Epithelial cell of esophagus (primary cell): Measurements from ENCODE around the gene TSPAN31.

Experiments used
- DNase-seq: peaks from one replicate; pipeline ENCODE4 v3.0.0; 2010; ENCODE audit warnings: low read depth
- H3K4me3 ChIP-seq: 2 replicates; pipeline ENCODE4 v1.5.1; 2011; ENCODE audit warnings: mild to moderate bottlenecking, low read length, control low read depth
- CTCF ChIP-seq: IDR thresholded peaks from 2 replicates; pipeline ENCODE4 v1.5.1; 2011; ENCODE audit warnings: low read depth, mild to moderate bottlenecking, low read length, control low read depth, inconsistent platforms; ENCODE audit not compliant: insufficient read depth; ENCODE audit errors: missing control alignments

The TSPAN31 gene

GRCh38 chr12:57797933-57798332, 53.1 kb downstream of the TSPAN31 start:
- TF ChIP-seq CTCF = no peak
- DNase-seq = no peak
- no peak overlapping the region for H3K4me3 ChIP-seq
